ENCODE data around the gene USF2. TPM values are rescaled to one million over a fixed set of nuclear protein-coding genes. Genes with fewer than 3 reads are reported as not detected.

The USF2 gene
- total RNA-seq, 2 donors from 2014 or later = 78.9 to 88.0 TPM

Other genes starting within 250 kb of the USF2 start
- 10 to 100 TPM; 30.8 to 42.4 TPM for gene SCN1B, start 238.5 kb upstream of the USF2 start, total RNA-seq
- 1 to 10 TPM in 1 of 2 donors, under 1 TPM in 1; 1.00 to 1.7 TPM for gene HPN, start 227.2 kb upstream of the USF2 start, total RNA-seq
- gene FXYD3, start 153.1 kb upstream of the USF2 start, total RNA-seq = not detected
- 1 to 10 TPM; 9.1 to 10.0 TPM for gene LGI4, start 133.9 kb upstream of the USF2 start, total RNA-seq
- gene FXYD1, start 130.1 kb upstream of the USF2 start, total RNA-seq = 100 to 1,000 TPM; 157 to 183 TPM
- under 1 TPM in 1 of 2 donors, not detected in 1; 0.43 TPM for gene FXYD7, start 125.7 kb upstream of the USF2 start, total RNA-seq
- 10 to 100 TPM; 67.9 to 89.3 TPM for gene FXYD5, start 114.2 kb upstream of the USF2 start, total RNA-seq
- not detected for gene FAM187B, start 40.2 kb upstream of the USF2 start, total RNA-seq
- gene LSR, start 20.0 kb upstream of the USF2 start, total RNA-seq = 1 to 10 TPM; 5.1 to 5.5 TPM
- not detected for gene HAMP, start 13.6 kb downstream of the USF2 start, total RNA-seq
- not detected for gene MAG, start 23.2 kb downstream of the USF2 start, total RNA-seq
- 1 to 10 TPM; 3.7 to 5.6 TPM for gene CD22, start 60.2 kb downstream of the USF2 start, total RNA-seq
- gene FFAR1, start 78.9 kb downstream of the USF2 start, total RNA-seq = not detected
- gene FFAR3, start 89.5 kb downstream of the USF2 start, total RNA-seq = under 1 TPM in 1 of 2 donors, not detected in 1; 0.14 TPM
- gene GPR42, start 102.1 kb downstream of the USF2 start, total RNA-seq = under 1 TPM in 1 of 2 donors, not detected in 1; 0.28 TPM
- gene FFAR2, start 179.3 kb downstream of the USF2 start, total RNA-seq = 1 to 10 TPM in 1 of 2 donors, under 1 TPM in 1; 0.95 to 1.8 TPM
- gene KRTDAP, start 221.5 kb downstream of the USF2 start, total RNA-seq = not detected
- 1 to 10 TPM; 2.1 to 2.2 TPM for gene DMKN, start 244.7 kb downstream of the USF2 start, total RNA-seq

Data from posterior vena cava (tissue), 2 donors.